Measurements from ENCODE around the gene PXDN.
"Not testable (repeated sequence)": the region's sequence is repeated elsewhere in the genome, so short reads cannot be mapped to it uniquely, and the experiment has no call there.

The PXDN gene

DNA sequence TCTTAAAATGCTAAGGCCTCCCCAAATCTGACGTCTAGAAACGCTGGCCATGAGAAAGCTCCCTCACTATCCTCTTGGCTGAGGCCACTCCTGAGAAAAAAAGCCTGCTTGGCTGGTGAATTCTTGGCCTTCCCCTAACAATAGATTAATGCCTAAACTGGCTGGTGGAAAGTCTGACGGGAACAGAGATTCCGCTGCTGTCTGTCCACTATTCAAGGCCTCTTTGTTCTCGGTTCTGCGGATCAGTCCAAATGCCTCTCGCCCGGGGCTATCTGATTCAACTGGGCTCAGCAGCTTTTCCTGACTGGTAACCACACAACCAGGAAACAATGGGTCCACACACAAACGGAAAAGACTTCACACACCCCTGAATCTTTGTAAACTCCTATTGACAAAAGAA lies 27.2 kb downstream of the PXDN start:
- DNase-seq = no peak

DNA sequence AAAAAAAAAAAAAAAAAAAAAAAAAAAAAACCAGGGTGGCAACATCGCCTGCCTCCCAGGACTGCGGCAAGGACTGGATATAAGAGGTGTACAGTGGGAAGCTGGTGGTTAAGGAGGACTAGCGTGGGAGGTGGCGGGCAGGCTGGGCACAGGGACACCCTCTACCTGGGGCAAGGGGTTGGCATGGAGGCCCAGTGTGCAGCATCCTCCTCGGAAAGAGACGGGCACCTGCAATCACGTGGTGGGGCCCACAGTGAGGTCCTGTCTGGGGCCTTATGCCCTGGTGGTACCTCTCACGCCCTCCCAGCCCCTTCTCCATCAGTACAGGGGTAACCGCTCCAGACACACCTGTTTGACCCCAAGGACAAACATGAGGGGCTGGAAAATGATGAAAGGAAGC lies 27.9 kb downstream of the PXDN start:
- no peak for DNase-seq

DNA sequence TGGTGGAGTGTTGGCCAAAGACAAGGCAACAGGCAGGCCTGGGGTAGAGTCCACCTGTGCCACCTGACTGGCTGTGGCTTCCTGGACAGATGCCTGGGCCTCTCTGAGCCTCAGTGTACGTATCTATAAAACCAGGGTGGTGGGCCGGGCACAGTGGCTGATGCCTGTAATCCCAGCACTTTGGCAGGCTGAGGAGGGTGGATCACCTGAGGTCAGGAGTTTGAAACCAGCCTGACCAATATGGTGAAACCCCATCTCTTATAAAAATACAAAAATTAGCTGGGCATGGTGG lies 28.4 kb downstream of the PXDN start:
- not testable (repeated sequence) for DNase-seq

DNA sequence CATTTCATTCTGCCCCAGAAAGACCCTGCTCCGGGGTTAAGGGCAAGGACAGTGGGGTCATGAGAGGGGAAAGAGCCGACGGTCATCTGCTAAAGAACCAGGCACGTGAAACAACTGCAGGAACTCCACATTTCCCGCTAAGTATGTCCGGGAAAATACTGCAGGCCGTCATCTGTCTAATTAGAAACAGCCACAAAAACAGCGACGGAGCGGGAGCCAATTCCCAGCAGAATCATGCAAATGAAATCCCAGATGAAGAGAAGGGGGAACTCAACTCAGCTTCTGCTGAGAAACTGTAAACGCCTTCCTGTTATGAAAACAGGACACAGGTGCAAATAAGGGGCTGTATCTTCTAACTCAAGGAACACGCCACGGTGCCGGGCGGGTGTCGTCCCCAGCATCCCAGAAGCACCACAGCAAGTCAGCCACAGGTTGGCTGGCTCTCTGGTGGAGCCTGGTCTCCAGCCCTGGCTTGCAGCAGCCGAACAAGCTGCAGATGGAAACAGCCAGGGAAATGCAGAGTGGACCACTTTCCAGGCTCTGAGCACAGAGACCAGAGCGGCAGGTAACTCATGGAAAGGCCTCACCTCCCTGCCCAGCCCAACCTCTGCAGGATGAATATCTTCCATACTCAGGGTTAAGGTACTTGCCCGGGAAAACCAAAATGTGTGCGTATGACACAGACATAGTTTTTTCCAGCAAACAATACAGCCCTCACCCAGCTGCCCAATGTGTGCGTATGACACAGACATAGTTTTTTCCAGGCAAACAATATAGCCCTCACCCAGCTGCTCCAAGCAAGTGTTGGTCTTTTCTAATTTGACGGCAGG lies 28.9 kb downstream of the PXDN start:
- DNase-seq = no peak

DNA sequence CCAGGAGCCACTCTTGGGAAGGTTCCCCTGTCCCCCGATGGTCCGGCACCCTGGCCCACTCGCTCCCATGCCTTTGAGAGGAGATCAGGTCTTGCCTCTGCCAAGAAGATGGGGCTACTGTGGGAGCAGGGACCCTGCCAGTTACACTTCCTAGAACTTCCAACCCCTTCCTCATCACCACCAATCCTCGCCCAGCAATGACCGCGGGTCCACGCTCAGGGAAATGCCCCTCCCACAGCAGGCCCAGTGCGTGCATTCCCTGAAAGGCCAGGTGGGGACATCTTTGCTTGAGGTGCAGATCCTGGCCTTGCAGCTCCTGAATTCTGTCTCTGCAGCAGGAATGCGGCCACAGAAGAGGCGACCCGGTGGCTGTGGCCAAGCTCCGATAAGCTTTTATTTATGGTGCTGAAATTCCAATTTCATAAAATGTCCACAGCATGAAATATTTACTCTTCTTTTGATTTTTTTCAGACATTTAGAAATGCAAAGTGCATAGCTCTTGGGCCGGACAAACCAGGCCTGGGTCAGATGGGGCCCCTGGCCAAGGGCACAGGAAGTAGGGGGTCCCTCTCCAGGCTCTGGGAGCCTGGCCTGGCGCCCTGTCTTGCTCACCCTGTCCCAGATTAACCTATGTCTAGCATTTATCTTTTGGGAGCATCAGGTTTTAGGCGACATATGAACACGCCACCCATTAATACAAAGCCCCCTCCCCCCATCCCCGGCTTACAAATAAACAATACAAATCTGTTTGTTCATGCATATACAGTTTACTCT lies 29.8 kb downstream of the PXDN start:
- no peak for DNase-seq

DNA sequence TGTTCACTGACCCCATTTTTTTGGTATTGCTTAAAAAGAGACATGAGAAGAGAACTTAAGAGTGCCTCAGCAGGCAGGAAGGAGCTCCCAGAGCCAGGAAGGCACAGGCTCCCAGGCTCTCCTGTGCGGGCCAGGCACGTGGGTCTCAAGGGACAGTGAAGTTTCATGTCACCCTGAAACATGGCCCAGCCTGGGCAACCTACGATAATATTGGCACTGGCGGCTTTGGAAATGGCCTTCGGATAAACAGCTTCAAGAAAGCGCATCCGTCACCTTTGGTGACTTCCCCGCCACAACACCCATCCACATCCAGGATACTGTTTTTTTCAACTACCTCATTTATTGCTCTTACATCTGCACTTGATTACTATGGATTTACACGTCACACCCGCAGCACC lies 30.5 kb downstream of the PXDN start:
- no peak for DNase-seq

DNA sequence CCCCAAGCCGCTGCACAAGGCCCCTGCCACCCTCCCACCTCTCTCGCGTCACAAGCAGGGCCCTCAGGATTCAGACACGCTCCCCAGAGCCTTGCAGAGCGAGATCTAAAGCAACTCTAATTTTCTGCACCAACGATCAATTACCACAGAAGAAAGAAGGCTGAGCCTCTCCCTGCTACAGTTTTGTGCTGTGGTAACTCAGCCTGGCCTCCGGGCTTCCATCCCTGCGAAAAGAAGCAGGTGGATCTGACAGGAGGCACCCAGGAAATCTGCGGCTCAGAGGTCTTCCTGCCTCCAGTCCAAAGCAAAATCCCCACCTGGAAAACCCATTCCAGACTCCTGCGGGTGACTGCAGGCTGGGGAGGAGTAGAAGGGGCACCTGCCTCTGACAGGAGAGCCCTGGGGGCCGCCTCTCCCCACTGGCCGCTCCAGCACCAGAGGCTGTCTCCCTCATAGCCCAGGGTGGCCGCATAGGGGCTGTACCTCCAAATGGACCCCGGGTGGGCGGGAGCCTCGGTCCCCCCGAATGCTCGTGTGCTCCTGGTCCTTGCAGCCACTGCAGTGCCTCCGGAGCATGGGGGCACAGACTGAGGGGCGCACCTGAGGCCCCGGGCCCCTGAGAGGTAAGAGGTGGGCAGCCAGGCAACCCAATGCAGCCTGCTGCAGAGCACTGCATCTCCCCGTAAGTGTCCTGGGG lies 31.0 kb downstream of the PXDN start:
- no peak for DNase-seq

DNA sequence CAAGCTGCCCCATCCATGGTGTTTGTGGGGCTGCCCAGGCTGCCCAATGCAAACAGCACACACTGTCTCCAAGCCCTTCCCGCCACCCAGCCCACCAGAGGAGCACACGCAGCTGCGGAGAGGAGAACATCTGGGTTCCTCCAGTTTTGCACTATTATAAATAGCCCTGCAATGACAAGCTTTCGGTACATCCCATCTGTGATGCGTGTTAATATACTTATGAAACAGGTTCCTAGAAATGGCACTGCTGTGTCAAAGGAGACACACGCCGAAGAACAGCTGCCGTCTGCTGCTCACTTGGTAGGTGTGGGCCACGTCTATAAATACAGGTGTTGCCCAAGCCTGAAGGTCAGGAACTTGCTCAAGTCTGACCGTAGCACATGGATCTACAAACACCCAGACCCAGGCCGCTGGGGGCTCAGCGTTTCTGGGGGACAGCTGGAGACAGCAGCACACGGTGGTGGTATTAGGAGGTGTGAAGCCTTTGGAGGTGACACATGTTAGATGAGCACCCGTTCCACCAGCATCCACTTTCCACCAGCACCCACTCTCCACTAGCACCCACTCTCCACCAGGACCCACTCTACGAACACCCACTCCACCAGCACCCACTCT lies 34.3 kb downstream of the PXDN start:
- DNase-seq = no peak

DNA sequence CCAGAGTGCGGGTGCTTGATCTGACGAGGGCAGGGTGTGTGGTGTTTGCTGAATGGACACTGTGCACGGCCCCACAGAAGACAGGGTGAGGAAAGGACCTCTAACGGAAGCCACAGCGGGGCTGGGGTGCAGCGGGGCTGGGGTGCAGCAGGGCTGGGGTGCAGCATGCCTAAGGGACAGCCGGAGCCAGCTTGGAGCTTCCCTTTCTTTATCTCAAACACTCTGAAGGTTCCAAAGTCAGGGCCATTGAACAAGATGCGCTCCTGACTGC lies 35.0 kb downstream of the PXDN start:
- DNase-seq = no peak

DNA sequence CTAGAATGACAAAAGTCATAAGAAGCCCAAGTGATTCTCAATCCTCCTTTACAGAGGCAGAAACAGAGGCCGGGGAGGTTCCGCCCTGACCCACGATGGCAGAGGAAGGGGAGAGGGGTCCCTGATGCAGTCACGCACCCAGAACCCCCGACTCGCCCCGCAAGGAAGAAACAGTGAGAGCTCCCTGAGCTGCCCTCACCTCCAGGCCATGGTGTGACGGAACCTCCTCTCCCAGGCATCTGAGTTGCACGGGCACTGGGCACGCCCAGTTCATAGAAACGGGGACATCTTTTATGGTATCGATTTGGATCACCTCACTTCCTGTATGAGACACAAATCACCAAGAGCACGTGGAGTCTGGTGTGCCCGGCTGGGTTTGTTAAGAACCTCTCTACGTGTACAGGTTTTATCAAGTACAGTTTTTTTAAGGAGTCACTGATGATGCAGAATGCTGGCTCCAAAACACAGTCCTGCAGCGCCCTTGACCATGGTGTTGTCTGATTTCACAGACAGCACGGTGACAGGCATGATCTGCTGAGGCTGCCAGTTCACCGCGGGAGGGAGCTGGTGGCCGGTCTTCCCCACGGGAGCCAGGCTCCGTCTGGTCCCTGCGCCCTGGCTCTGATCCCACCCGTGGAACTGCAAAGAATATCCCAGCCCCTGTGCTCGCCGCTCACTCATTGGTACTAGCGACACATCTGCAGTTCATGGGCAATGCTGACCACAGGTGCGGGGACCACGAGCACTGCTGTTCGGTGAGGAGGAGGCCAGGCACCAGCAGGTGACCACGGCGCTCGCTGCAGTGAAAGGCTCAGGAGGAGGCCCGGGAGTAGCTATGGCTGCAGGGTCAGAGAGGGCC lies 35.6 kb downstream of the PXDN start:
- no peak for DNase-seq

DNA sequence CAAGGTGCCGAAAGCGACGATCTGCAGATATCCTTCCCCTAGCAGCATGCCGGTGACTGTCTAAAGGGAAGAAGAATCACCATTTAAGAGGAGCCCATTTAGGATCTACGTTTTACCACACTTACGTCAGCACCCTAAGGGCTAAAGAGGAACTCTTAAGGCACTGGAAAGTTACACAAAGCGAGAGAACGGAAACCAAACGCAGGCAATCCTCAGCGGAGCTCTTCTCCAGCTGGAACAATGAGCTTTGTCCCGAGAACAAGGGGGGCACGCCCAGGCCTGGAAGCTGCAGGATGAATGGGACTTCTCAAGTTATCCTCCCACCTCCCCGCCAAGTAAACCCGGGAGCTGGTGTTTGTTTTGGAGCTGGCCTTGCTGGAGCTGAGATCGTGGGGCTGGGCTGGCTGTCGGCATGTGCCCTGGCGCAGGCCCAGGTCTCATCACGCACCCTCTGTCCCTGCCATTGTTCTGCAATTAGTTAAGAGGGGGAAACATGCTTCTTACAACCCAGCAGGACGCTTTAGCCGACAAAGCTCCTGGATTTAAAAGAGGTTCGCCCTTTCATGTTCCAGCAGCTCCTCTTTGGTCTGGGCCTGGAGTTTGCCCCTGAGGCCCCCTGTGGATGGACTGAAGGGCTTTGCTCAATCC lies 36.4 kb downstream of the PXDN start:
- no peak for DNase-seq

DNA sequence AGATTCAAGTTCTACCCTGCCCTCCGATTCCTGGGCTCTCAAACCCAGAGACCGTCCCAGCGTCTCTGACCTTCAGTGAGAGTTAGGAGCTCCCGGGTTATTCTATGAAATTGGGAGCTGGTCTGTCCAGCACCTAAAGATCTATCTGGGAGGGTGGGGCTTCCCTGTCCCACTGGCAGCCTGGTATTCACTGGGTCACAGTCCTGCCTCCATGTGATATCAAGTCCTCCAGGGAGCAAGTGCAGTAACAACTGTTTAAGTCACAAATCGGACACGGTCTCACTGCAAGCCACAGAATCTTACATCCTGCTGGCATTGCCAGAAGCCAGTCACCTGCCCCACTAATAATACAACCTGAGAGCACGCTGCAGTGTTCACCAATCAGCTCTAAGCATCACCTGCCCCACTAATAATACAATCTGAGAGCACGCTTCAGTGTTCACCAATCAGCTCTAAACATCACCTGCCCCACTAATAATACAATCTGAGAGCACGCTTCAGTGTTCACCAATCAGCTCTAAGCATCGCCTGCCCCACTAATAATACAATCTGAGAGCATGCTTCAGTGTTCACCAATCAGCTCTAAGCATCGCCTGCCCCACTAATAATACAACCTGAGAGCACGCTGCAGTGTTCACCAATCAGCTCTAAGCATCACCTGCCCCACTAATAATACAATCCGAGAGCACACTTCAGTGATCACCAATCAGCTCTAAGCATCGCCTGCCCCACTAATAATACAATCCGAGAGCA lies 38.0 kb downstream of the PXDN start:
- not testable (repeated sequence) for DNase-seq

GRCh38 chr2:1705557-1706076 lies 38.7 kb downstream of the PXDN start:
- no peak for DNase-seq

DNA sequence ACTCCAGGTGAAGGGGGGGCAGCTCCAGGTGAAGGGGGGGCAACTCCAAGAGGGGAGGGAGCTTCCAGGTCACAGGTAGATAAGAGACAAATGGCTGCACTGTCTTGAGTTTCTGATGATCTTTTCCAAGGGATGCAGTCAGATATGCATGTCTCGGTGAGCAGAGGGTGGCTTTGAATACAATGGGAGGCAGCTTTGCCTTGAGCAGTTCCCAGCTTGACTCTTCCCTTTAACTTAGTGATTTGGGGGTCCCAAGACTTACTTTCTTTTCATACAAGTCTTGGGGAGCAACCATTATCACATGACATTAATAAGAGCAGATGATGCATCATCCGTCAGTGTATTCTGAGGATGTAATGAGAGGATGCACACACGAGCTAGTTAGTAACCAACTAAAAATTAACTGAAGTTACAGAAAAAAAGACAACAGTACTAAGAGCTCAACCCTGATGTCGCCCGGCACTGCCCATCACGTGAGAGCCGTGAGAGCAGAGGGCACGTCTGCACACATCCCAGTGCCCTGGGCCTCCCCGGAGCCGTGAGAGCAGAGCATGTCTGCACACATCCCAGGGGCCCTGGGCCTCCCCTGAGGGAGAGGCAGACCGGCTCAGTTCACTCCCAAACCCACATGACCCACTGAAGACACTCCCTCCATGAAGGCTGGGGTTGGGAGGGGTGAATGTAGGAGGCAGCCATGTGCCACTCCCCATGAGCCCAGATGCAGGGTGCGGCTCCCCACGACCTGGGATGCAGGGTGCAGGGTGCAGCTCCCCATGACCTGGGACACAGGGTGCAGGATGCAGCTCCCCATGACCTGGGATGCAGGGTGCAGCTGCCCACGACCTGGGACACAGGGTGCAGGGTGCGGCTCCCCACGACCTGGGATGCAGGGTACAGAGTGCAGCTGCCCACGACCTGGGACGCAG lies 39.4 kb downstream of the PXDN start:
- DNase-seq = no peak

DNA sequence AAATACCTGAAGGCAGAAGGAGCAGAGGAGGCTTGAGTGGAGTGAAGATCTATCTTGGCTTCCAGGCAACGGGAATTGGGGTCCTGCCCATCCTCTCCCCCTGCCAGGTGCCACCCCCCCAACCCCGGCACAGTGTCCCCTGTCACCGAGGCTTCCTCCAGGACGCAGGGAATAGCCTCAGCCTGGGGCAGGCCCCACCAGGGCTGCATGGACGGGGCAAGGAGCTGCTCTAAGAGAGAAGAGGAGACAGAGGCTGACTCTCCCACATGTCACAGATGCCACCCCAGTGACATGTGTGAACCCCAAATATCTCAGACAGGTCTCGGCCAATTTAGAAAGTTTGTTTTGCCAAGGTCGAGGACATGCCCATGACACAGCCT lies 42.1 kb downstream of the PXDN start:
- DNase-seq = no peak

- no peak for DNase-seq
Observed at GRCh38 chr2:1701556-1702185, 42.6 kb downstream of the PXDN start.

DNA sequence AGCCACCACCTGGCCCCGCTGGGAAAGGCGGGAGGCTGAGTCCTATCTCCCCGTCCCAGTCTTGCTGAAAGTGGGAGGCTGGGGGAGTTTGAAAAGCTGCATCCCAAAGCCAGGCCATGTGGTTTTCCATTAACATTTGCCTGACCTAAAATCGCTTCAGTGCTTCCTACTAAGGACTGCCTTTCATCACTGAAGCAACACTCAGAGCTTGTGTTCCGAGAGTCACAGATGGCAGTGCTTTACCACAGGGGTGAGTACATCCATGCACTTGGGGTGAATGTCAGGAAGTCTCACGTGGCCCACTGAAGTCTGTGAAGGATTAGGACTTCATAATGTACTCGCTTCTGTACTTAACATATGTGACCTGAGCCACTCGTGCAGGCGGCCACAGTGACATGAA lies 43.3 kb downstream of the PXDN start:
- DNase-seq = no peak

- not testable (repeated sequence) for DNase-seq
Observed at GRCh38 chr2:1700427-1700826, 43.9 kb downstream of the PXDN start.

GRCh38 chr2:1698188-1698945 lies 45.9 kb downstream of the PXDN start:
- no peak for DNase-seq
